ENCODE measurements around the gene KRTAP12-3. TPM values are rescaled to one million over a fixed set of nuclear protein-coding genes. Genes with fewer than 3 reads are reported as not detected.
"Not testable (repeated sequence)": the region's sequence is repeated elsewhere in the genome, so short reads cannot be mapped to it uniquely, and the experiment has no call there.

KRTAP12-3 gene, protein sequence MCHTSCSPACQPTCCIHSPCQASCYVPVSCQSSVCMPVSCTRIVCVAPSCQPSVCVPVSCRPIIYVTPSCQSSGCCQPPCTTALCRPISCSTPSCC
- total RNA-seq, result not detected
- long read RNA-seq, result 0 reads

DNA sequence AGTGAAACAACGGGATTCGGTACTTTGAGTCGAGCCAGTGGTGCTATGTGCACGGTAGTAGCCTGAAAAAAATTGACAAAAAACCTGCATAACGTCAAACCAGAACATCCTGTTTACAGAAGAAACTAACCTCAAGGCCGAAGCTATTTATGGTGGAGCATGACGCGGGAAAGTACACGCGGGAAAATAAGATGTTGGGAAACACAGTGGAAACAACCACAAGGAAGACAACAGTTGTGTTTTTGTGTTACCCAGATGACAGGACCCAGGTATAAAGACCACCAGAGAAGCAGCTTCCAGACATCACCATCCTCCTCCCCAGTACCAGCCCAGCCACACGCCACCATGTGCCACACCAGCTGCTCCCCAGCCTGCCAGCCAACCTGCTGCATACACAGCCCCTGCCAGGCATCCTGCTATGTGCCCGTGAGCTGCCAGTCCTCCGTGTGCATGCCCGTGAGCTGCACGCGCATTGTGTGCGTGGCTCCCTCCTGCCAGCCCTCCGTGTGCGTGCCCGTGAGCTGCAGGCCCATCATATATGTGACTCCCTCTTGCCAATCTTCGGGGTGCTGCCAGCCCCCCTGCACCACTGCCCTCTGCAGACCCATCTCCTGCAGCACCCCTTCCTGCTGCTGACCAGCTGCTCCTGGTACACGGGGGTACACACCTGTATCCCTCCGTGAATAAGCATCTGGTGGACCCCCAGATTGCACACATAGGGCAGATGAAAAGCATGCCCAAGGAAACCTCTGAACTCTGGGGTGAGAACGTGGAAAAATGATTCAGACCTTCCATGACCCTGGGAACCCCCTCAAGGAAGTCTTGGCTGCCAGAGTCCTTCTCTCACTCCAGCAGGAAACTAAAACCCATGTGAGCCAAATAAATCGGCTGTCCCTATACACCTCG is at the start of gene KRTAP12-3:
Gene KRTAP12-3, plus strand, starts transcription at position 298 of the 906 bp plus-strand sequence. Its CDS starts 48 bp downstream, at position 346.
- intact Hi-C loops (cut with DNase I), result no loop called here
- peak in 1 of 2 donors; percentile 58 for ATAC-seq
- no peak for DNase-seq

DNA sequence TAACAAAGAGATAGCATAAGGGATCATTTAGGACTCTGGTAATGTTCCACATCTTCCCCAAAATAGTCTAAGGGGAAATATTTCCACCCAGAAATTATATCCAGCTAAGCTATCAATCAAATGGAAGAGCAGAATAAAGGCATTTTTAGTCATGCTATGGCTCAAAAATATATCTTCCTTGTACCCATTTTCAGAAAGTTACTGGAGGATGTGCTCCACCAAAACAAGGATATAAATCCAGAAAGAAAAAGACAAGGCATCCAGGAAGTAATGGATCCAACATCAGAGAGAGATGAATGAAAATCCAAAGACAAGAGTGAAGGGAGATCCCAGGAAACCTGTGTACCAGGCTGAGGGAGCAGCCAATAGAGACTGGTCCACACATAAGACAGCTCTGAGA is 48.5 kb upstream of the KRTAP12-3 start:
- DNase-seq, result no peak
- ATAC-seq, result no peak
- intact Hi-C loops (cut with DNase I), result no loop called here

DNA sequence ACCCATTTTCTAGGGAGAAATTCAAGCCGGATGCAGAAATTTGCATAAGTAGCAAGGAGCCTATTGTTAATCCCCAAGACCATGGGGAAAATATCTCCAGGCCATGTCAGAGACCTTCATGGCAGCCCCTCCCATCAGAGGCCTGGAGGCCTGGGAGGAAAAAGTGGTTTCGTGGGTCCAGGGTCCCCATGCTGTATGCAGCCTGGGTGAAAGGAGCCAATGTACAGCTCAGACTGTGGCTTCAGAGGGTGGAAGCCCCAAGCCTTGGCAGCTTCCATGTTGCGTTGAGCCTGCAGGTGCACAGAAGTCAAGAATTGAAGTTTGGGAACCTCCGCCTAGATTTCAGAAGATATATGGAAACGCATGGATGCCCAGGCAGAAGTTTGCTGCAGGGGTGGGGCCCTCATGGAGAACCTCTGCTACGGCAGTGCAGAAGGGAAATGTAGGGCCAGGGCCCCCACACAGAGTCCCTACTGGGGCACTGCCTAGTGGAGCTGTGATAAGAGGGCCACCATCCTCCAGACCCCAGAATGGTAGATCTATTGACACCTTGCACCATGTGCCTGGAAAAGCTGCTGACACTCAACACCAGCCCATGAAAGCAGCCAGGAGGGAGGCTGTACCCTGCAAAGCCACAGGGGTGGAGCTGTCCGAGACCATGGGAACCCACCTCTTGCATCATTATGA is 47.4 kb upstream of the KRTAP12-3 start:
- intact Hi-C loops (cut with DNase I); ATAC-seq; DNase-seq: not testable (repeated sequence)

DNA sequence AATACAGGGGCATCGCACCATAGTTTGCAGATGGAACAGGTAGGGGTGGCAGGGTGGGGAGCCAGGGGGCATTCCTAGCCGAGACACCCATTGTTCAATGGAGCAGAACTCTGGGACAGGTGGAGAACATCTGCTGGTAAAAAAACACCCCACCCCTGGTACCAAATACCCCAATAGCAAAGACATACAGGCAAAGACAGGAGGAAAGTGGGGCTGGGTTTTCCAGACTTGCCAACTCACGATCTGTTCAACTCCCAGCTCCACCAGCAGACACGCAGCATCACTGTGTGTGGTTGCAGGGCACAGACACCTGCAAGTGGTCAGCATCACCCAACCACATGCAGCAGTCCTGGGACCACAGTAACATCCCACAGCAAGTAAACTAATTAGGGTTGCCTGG is 46.2 kb upstream of the KRTAP12-3 start:
- DNase-seq (no peak), ATAC-seq (no peak)
- intact Hi-C loops (cut with DNase I), result no loop called here

DNA sequence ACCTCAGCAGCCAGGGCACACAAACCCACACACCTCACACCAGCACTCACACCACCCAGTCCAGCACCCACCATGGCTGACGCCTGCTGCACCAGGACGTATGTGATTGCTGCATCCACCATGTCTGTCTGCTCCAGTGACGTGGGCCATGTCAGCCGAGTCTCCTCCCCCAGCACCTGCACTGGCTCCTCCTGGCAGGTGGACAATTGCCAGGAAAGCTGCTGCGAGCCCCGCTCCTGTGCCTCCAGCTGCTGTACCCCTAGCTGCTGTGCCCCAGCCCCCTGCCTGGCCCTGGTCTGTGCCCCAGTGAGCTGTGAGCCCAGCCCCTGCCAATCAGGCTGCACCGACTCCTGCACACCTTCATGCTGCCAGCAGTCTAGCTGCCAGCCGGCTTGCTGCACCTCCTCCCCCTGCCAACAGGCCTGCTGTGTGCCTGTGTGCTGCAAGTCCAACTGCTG is 45.7 kb upstream of the KRTAP12-3 start, which contains the start of gene KRTAP10-8:
Gene KRTAP10-8, plus strand, starts transcription at position 51 of the 458 bp plus-strand sequence. Its CDS starts 22 bp downstream, at position 73.
- intact Hi-C loops (cut with DNase I), result no loop called here
- DNase-seq (no peak), ATAC-seq (no peak)

DNA sequence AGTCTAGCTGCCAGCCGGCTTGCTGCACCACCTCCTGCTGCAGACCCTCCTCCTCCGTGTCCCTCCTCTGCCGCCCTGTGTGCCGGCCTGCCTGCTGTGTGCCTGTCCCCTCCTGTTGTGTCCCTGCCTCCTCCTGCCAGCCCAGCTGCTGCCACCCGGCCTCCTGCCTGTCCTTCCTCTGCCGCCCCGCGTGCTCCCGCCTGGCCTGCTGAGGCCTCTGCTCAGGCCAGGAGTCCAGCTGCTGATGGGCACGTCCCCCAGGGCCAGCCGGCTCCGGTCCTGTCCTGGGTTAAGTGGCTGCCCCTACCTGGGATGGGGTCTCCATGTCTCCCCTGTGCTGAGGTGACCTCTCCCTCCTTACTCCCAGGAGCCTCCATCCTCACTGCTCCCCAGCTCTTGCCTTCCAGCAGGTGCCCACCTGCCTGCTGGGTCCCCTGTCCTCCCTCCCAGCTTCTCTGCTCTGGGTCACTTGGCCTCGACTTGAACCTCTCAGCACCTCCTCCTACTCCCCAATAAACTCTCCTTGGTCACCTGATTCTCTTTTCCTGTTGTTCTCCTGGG is 45.0 kb upstream of the KRTAP12-3 start:
- intact Hi-C loops (cut with DNase I), result no loop called here
- no peak for ATAC-seq
- no peak for DNase-seq

DNA sequence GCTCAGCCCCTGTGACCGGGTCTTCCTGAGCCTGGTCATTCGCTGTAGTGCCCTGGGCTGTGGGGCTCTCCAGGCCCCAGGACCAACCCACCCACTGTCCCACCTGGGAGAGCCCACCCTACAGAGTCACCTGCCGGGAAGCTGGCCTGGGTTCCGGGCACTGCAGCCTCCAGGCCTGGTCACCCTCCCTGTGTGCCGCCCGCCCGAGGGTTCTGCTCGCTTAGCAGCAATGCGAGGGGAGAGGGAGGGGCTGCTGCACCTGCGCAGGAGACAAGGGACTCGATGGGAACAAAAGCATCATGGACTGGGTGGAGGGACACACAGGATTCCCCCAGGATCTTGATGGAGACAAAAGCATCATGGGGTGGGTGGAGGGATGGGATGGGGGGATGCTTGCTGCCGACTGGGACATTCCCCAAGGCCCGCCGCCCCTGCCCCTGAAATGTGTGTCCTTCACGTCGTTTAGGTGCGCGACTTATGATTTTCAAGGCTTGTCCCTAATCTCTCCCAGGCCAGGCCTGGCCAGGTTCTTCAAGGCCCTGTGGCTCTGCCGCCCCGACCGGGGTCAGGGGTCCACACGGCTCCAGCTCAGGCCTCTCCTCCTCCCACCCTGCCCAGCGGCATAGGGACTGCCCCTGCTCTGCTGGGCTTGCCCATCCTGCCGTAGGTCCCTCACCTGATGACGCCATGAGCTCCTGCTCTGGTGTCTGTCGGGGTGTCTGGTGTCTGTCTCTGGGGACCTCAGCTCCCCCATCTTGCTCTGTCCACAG is 44.2 kb upstream of the KRTAP12-3 start:
- intact Hi-C loops (cut with DNase I), result no loop called here
- ATAC-seq, result no peak
- DNase-seq, result no peak

DNA sequence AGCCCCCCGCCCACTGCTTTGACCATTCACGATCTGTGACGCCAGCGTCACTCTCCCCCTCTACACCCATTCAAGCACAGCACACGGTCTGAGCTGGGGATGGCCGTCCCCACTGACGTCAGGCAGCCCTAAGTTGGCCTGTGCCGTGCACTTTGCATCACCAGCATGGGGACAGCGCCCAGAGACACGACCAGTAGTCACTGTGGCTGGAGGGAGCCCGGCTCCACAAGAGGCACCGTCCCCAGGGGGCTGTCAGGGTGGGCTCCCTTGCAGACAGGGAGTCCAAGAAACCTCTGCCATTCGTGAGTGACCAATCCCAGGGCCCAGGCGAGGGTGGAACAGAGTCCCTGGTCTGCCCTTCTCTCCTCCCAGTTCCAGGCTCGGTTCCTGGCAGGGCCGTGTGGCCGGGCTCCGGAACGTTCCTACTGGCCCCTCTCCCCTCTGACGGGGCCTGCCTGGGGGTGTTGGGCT is 43.5 kb upstream of the KRTAP12-3 start:
- intact Hi-C loops (cut with DNase I), result no loop called here

DNA sequence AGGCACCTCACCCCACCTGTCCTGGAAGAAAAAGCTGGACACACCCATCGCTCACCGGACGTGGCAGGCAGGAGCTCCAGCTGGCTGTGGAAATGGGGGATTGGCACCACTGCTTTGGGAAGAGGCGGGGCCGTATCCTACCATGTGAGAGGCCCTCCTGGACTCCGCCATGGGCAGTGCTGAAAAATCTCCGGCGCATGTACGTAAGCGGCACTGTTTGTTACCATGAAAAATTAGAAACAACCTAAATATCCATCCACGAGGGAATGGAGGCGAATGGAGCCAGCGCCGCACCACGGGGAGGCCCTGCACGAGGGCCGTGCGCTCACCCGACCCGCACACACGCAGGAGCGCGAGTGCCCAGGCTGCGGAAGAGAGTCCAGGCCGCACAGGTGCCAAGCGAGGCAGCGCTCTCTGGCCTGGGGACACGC is 42.8 kb upstream of the KRTAP12-3 start:
- ATAC-seq (no peak), DNase-seq (no peak)
- intact Hi-C loops (cut with DNase I), result no loop called here

More for the DNA sequence above, 43.5 kb upstream of the KRTAP12-3 start:
- DNase-seq (no peak), ATAC-seq (no peak)

DNA sequence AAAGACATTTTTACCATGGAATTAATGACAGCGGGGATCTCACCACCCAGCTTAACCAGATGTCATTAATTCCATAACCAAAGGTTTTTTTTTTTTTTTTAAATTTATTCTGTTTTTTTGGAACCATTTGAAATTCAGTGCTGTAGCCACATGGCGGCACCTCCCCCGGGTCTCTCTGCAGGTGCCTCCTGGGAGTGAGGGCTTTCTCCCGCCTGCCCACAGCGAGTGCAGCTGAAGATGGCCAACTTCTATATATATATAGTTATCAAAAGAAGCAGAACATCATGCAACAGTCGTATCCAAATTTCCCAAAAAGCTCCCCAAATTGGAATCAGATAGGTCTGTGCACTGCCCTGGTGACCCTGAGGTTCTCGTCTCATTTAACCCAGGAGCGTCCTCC is 42.3 kb upstream of the KRTAP12-3 start:
- intact Hi-C loops (cut with DNase I), result no loop called here
- ATAC-seq, result no peak
- no peak for DNase-seq

DNA sequence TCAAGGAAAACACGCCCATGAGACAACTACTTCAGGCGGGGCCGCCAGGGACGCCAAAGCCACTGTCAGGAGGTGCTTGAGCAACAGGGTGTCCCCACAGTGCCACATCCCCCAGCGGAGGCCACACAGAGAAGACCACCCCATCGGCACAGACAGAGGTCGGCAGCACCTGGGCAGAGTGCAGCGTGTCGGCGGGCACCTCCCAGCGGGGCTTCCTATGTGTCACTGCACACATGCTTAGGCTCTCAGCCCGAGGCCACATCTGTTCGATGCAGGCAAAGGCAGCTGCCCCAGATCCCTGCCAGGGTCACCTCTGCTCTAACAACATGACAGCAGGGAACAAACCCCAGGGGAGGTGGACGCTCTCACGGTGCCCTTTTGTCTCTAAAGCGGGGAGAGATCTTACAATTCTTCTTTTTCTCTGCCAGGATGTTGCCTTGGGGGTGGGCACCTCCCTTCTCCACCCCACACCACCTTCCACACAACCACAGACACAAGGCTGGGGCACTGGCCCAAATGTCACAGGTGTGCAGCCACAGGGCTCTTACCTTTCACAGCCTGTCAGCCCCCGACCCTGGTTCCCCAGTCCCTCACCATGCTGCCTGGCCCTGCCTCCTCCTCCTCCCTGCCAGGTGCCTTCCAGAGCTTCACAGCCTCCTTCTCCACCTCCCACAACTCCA is 41.7 kb upstream of the KRTAP12-3 start:
- DNase-seq, result no peak
- ATAC-seq, result no peak
- intact Hi-C loops (cut with DNase I), result no loop called here

DNA sequence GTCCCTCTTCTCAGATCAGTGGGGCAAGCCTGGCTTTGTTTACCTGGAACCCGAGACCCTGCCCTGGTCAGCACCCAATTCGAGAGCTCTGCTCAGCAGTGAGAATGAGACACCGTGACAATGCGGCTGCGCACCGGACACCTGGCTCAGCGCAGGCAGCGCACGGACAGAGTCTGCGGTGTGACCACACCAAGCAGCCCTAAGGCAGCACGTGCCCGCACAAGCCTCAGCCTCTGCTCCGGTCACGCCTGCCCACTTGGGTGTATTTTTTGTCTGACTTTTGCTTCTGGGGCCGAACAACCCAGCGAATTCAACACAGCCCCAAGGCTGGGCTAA is 41.2 kb upstream of the KRTAP12-3 start:
- DNase-seq (no peak), ATAC-seq (no peak)
- intact Hi-C loops (cut with DNase I), result no loop called here

DNA sequence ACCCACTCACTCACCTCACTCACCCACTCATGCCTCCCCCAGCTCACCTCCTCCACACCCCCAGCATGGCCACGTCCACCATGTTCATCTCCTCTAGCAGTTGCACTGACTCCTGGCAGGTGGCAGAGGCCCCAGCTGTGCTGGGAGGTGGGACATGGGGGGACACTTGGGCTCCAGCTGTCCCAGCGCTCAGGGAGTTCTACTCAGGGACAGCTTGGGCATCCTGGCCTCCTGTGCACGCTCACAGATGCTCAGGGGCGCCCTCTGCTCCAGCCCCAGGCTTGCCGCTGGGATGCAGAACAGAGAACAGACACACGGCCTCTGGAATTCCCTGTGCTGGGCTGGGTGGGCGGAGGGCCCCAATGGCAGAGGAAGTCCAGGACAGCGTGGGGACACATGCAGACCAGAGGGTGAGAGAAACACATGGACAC is 40.6 kb upstream of the KRTAP12-3 start:
- no peak for DNase-seq
- ATAC-seq, result no peak

DNA sequence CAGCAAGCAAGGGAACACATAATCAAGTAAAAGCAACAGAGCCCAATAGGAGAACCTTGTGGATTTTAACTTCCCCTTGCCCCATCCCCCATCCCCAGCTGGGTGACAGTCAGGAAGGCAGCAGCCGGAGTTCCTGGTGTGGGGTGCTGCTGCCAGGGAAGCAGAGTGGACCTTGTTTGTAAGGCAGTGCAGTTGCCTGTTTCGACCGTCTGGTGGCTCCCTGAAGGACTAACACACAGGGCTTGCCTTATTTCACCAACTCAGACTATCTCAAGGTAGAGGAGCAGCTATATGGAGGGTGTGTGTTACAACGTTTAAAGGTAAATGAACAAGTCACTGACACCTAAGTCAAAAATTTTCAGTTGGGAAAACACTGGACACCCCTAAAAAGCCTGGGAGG is 39.2 kb upstream of the KRTAP12-3 start:
- intact Hi-C loops (cut with DNase I), result no loop called here
- DNase-seq (no peak), ATAC-seq (peak in 1 of 2 donors; percentile 70)

More for the DNA sequence above, 40.6 kb upstream of the KRTAP12-3 start:
- intact Hi-C loops (cut with DNase I), result no loop called here

DNA sequence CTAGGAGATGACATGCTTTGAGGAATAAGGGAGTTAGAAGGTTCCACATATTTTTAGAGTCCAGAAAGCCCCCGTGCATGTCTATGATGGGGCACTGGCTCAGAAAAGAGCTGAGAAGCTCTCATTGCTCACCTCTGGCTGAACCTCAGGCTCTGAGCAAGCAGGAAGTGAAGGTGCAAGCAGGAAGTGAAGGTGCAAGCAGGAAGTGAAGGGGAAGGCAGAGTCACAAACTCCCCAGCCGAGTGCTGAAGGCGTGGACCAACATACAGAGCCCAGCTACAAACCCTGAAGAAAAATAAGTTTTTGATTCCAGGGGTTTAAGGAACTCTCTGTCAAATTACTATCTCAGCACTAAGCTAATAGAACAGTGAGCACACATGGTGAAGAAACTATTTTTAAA is 38.8 kb upstream of the KRTAP12-3 start:
- ATAC-seq (peak; percentile 26 to 57), DNase-seq (no peak)
- intact Hi-C loops (cut with DNase I), result no loop called here

DNA sequence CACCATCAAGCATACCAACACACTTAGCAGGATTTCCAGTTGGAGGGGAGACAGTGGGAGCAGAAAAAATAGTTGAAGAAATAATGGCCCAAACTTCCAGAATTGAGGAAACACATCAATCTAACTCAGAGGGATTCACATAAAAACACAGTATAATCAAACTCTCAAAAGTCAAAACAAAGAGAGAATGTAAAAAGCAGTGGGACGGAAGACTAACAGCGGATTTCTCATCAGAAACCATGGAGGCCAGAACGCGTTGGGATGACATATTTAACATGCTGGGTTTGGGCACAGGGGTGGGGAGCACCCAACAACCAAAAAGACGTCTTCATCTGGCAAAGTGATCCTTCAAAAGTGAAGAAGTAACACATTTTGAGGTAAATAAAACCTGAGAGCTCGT is 37.8 kb upstream of the KRTAP12-3 start:
- intact Hi-C loops (cut with DNase I), result no loop called here
- ATAC-seq, result no peak
- DNase-seq, result no peak

DNA sequence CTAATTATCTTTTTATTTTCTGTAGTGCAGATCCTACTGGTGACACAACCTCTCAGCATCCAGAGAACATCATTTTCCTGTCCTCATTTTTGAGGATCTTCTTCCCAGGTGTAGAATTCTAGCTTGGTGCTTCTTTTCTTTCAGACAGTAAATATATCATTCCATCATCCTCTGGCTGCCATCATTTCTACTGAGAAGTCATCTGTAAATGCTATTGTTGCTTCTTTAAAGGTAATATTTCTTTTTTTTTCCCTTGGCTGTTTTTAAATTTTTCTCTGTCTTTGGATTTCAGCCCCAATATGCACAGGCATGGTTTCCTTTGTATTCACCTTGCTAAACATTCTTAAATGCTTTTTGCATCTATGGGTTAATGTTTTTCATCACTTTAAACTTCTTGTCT is 34.2 kb upstream of the KRTAP12-3 start:
- ATAC-seq (no peak), DNase-seq (no peak)
- intact Hi-C loops (cut with DNase I), result no loop called here

DNA sequence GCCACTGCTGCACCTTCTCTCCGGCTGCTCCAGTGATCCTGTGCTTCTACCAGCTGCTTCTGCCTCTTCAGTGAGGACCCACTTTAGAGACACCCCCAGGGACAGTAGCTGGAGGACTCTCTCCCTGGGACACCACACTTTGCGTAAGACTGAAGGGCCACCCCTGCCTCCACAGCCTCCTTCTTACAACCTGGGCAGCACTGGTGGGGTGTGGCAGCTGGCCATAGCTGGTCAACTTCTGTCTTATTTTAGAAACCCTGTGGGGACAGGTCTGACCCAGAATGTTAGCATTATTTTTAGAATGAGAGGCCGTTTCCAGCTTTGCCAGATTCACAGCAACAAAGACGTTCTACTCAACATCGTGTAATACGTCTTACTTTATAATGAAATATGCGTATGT is 32.0 kb upstream of the KRTAP12-3 start:
- DNase-seq (no peak), ATAC-seq (peak in 1 of 2 donors; percentile 27)
- intact Hi-C loops (cut with DNase I), result no loop called here

Data from left cardiac atrium (tissue), 4 donors.